ENCODE results near the gene SLF2.

The SLF2 gene

DNA sequence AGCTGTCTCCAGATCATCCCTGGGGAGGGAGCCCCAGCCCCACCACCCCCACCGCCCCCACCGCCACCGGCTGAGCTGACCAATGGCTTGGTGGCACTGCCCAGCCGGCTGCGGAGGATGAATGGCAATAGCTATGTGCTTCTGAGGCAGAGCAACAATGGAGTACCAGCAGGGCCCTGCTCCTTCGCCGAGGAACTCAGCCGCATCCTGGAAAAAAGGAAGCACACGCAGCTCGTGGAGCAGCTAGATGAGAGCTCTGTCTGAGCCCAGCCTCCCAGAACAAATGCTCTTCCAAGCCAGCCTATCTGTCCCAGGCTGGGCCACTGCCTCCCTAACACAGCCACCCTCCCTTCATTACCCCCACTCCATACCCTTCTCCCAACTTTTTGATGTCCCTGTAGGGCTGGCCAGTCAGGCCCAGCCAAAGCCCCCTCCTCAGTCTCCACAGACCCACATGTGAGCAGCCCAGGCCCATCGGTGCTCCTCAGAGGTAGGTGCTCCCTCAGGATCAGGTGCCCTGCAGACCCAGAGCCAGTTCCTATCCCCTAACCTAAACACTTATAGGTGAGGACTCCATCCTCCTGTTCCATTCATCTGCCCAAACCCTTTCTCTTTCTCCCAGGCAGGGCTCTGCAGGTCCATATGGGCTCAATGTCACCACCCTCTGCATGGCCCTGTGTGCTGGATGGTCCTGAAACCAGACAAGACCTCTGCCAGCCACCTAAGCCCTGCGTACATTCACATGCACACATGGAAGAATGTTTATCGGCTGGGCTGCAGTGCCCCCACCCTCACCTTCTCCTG lies 71.3 kb downstream of the SLF2 start:
- no peak for DNase-seq

DNA sequence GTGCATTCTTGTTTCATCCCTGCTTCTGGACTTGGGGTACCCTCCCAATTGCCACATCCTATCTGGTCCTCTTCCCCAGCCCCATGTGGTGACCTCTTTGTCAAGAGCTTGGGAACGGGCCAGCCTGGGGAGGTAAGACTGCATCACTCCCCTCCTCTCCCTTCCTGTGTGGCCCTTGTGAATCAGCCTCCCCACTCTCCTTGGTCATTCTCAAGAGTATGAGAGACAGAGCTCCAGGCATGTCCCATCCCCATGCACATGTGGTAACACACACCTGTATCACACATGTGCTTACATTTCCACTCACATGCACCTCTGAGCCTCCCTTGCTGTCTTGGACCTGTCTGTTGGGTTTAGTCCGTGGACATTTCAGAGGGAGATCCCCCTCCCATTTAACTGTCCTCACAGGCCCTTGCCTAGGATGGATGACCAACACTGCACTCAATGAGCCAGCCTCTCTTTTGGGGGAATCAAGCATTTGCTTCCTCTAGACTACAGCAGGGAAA lies 72.0 kb downstream of the SLF2 start:
- no peak for DNase-seq

DNA sequence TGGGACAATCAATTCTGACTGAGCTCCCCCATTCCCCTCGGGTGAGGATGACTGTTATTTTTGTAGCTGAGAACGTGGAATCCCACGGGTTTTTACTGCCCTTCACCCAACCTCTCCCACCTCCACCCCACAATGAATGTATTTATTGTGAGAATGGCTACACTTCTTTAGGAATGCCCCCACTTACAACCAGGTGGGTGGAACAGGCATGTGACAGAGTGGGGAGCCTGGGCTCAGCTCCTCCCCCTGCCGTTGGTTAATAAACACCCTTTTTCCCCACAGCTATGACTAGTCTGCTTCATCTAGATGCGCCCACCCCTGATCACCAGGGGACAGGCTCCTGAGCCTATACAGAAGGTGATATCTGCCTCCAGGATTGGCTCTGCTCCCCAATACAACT lies 72.6 kb downstream of the SLF2 start:
- DNase-seq = no peak

DNA sequence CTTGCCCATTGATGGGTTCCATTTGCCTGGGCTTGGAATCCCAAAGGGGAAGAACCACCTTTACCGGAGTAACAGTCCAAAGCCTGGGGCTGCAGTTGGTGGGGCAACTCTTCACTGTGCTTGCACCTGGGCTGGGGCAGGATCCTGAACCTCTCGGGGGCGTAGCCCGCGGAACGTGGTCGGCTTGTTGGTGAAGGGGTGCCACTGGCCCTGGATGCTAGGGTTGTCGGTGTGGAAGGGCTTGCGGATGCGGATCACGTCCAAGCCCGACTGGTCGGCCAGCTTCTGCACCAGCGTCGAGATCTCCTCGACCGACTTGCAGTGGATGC lies 73.8 kb downstream of the SLF2 start:
- DNase-seq = no peak

DNA sequence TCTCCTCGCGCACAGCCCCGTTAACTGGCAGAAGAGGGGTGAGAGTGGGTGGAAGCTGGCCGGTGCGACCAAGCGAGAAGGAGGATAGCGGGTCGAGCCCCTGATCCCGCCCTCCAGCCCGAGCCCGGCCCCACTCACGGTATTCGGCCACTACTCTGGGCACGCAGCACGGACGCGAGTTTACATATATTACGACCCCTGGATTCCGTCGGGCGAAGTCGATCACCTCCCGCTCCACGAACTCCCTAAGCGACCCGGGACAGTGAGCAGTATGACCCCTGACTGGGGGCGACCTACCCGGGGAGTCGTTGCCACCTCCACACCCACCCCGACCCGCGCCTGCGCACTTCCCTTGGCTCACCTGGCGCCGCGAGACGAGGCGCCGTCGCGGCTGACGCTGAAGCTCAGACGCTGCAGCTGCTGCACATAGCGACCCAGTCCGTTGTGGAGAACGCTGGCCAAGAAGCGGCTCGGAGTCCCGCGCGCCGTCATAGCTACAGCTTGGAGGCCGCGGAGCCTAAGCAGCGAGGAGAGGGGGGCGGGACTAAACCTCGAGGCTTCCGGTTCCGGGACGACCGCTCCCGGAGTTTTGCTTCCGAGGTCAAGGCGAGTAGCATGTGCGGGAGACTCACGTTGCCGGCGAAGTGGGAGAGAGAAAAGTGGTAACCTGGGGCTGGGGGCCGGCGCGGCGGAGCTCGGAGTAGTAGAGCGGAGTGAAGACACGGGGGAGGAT lies 74.4 kb downstream of the SLF2 start, which contains the start of the genes MRPL43 and TWNK:
Gene MRPL43 (minus strand): TSS at position 546 of the 733 bp plus-strand sequence. CDS start 54 bp downstream, at position 492.
Gene TWNK (plus strand): TSS at position 592 of the 733 bp plus-strand sequence. CDS start 668 bp downstream, outside the sequence.
- peak; percentile 62 for DNase-seq

DNA sequence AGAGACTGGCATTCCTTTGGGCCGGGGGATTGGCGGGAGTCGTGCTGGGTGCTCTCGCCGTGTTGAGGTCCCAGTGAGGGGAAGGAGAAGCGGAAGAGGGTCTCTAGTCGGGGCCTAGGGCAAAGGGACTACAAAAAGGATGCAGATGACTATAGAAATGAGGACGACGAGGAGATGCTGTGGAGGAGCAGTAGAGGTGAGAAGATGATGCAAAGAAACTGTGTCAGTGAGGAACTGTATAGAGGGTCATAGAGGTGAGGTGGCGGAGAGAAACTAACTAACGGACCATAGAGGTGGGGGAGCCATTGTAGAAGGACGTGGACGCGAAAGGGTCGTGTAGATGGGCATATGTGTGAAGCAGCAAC lies 74.9 kb downstream of the SLF2 start:
- DNase-seq = no peak

DNA sequence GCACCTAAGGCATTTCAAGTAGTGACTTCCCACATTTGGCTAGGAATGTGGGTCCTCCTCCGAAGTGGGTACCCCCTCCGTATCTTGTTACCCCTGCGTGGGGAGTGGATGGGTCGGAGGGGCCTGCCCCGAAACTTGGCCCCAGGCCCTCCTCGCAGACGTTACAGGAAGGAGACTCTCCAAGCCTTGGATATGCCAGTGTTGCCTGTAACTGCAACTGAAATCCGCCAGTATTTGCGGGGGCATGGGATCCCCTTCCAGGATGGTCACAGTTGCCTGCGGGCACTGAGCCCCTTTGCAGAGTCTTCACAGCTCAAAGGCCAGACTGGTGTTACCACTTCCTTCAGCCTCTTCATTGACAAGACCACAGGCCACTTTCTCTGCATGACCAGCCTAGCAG lies 75.4 kb downstream of the SLF2 start:
- DNase-seq = no peak

DNA sequence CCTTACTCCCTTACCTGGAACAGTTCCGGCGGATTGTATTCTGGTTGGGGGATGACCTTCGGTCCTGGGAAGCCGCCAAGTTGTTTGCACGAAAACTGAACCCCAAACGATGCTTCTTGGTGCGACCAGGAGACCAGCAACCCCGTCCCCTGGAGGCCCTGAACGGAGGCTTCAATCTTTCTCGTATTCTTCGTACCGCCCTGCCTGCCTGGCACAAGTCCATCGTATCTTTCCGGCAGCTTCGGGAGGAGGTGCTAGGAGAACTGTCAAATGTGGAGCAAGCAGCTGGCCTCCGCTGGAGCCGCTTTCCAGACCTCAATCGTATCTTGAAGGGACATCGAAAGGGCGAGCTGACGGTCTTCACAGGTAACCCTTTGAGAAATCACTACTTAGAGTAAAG lies 76.3 kb downstream of the SLF2 start:
- DNase-seq = no peak

DNA sequence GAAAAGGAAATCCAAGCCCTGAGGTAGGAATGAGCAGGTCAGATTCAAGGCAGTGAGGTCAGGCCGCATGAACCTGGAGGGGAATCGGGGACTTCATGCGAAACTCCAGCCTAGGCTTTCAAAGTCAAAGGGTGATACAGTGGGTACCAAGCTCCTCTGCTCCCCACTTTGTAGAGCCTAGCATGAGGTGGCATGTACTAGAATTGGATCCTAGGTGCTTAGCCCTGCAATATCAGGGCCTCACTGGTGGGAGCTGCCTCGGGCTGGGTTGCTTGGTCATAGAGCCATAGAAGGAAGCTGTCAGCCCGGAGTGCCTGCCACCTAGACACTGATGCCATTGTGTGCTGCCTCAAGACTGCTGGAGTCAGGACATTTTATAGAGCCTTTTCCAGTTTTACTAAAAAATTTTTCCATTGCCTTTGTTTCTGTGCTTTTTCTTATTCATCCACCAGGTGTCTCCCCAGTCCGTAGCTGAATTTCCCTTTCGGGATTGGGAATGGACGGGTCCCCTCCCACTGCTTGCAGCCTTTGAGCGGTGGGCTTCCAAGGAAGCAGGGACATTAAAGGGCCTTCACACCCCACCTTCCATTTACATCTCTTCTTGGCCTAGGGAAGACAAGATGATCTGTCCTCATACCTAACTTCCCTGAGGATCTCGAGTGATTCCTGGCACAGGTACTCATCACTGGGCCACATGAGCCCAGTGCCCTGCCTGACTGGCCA lies 81.4 kb downstream of the SLF2 start:
- peak; percentile 23 for DNase-seq

DNA sequence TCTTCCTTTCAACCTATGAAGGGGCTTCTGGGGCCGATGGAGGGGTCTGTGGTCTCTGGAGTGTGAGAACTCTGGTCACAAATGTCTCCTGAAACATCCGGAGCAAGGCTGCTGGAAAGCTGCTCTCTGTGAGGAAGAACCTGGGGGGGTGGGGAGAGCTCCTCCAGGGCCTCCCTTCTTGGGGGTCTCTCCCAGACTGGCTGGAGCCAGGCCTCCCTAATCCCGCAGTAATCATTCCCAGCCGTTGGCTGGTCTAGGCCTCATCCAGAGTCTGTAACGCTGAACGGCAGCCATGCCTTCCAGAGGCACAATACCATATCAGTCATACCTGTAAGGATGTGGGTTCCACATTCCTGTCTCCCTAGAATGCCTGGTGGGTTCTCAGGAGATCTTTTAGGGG lies 82.4 kb downstream of the SLF2 start:
- no peak for DNase-seq

DNA sequence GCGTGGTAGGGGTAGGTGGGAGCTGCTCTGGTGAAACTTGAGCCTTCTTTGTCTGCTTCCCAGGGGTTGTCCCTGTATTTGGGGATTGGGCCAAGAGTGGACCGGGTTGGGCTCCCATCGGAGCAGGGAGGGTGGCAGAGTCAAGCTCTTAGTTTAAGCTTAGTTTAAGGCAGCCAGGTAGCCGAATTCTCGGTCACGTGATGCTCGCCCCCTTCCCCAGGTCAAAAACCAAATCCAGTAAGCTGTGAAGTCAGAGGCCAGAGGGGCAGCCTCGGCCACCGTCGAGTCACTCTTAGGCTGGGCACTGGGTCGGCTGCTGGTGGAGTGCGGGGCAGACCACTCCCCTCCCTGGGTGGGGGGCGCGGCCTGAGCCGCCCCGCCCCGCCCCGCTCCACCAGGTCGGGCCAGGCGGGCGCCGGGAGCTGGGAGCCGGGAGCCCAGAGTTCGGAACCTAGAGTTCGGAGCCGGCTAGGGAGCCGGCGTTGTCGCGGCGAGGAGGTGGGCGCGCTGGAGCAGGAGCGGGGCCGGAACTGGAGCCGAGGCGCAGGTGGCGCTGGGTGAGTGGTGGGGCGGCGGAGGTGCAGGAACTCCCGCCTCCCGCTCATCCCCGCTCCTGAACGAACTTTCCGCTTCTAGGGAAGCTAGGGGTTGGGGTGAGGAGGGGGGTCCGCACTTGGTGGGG lies 84.1 kb downstream of the SLF2 start:
- DNase-seq = no peak

DNA sequence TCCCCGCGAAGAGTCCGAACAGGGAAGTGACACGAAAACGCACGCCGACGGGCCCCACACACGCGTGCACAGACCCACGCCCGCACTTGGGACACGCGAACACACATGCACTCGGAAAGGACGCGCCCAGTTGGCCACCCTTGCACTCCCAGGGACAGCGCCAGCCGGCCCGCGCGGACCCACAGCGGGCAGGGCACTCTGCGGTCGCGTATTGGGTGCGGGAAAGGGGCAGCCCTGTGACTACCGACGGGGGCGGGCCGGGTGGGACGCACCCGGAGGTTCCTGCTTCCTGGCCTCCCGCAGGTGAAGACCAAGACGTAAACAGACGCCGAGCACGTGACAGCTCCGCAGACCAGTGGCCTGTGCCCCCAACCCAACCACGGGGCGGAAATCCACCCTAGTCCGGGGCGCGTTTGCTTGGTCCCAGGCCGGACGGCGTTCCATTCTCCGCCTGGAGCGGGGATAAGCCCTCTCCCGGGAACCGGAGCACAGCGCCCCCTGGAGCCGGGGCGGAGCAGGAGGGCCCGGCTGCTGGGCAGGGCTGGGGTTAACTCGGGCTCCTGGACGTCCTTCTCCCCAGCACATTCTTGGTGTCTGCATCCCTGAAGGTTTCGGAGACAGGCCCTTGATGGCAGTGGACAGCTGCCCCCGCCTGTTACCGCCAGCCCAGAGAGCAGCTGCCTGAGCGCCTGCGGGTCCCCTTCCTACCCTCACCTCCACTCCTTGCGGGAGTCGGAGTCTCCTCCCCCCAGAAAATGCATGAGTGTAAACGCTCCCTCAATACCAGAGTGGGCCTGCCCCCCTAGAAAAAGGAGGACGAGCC lies 84.8 kb downstream of the SLF2 start:
- peak; percentile 55 for DNase-seq

DNA sequence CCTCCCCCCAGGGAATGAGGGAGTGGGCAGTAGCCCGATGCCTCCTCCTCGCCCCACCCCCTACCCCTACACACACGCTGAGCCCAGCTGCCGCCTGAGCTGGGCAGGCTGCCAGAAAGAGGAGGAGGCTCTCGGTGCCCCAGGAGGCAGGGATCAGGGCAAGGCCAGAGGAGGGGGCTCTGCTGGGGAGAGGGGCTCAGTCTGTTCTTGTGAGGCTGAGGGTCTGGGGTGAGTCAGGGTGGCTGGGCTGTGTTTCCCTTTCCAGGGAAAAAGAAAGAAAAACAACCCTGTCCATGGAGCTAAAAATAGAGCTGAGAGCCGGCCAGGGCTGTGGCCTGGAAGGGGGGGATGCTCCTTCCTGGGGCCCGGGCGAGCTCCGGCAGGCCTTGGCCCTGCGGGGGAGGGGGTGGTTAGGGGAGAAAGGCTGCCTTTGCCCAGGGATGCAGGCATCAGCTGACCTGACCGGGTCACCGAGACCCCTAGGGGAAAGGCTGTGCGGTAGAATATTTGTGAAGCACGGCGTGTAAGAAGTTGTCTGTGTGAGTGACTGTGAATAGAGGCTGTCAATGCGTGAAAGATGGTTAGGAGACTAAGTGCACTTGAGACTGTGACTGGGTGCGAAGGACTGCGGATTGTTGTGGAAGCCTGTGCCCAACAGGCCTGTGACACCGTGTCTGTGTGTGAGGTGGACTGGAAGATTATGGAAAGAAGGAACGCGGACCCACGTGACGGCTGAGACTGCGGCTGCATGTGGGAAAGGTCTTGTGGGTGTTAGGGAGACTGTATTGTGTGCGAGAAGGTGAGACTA lies 85.6 kb downstream of the SLF2 start:
- DNase-seq = peak; percentile 63

DNA sequence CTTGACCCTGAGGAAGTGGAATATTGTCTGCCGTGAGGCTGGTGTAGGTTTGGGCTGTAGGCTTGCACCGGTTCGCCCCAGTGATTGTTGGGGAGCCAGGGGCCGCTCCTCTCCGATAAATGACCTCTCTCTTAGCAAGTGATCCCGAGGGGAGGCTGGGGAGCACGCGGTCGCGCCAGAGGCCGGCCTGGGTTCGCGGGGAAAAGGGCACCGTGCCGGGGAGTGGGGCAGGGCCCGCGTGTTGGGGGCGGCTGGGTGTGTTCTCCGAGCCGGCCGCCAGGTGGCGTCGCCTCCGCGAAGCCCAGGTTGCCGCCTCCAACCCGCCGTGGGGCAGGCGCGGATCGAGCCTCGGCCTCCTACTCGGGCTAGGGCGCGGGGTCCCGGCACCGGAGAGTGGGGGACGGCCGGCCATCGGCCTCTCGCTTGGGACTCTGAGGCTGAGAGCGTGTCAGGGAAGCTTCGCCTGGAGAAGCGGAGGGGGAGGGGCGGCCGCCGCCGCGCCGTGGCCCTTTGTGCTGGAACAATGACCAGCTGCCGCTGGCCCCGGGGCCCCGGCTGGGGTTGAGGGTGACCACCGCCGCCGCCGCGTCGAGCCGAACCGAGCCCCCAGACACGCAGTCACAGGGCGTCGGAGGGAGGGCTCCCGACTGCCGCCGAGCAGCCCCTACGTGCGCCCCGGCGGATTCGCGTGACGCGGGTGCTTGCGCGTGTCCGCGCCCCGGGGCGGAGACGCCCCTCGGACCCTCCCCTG lies 86.4 kb downstream of the SLF2 start:
- peak; percentile 38 for DNase-seq

DNA sequence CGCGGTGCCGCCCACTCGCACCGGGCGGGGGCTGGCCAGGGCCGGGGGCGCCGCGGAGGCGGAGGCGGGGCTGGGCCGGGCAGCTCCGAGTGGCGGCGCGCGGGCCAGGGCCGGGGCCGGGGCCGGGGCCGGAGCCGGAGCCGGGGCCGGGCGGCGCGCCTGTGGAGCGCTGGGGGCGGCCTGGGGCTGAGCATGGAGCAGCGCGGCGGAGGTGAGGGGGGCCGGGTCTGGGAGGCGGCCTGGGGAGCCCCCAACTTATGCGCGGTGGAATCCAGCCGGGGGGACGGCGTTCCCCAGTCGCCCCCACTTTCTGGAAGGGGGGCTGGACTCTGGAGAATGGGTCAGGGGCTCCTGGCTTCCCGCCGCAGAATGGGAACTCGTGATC lies 87.0 kb downstream of the SLF2 start, which contains the start of gene LZTS2:
Gene LZTS2 (plus strand): TSS at position 67 of the 385 bp plus-strand sequence. CDS start 2,731 bp downstream, outside the sequence.
- no peak for DNase-seq

DNA sequence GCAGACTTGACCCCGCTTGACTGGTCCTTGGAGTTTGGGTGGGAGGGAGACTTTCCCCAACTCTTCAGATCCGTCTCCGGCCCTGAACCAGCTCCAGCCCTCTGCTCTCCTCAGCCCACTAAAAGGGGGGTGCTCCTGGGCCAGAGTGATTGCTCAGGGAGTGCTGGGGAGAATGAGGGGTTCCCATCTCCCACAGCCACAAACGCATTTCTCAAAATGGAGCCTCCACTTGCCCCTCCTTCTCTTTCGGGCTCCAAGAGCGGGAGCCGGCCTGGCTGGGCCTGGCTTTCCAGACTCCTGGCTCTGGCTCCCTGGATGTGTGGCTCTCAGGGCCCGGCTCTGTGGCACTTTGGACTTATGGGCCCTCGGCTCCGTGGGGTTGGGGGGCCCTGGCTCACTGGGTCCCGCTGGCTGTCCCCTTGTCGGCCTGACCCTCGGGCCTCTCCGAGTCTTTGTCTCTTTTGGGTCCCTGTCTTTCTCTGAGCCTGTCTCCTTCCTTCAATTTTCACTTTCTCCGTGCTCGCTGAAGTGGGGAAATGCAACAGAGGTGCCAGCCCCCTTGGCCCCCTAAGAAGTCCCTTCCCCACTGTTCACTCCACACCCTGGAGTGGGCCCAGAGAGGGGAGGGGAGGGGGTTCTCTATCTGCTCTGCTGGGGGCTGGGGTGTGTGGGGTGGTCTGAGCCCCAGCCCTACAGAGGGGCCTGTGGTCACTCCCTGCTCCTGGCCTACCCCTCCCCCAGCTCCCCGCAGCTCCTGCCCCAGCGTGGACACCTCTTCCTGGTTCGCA lies 87.6 kb downstream of the SLF2 start:
- no peak for DNase-seq

DNA sequence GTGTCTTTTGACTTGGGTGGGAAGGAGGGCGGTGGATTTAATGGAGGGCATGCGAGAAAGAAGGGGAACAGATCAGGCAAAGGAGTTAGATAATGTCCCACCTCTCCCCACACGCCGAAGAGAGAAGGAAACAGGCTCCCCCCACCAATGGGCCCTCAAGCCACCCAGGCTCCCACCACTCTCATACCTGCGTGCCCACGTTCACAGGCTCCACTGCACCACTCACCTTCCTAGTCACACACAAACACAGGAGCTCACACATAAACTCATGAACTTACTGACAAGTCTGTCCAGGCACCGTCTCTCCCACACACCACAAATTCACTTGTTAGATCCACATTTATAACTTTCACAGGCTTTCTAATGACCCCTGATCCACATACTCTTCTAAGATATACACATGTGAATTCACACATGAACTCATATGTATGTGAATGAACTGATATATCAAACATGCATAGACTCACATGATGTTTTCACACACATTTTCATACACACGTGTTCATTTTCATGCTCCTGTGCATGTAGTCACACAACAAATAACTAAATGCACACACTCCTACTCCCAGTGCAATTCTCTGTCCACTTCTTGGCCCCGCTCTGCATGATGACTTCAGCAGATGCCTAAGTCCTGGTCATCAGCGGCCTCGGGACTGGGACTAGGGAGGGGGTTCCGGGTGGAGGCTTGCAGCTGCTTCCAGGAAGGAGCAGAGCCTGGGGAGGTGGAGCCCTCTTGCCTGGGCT lies 88.3 kb downstream of the SLF2 start:
- DNase-seq = peak; percentile 90

DNA sequence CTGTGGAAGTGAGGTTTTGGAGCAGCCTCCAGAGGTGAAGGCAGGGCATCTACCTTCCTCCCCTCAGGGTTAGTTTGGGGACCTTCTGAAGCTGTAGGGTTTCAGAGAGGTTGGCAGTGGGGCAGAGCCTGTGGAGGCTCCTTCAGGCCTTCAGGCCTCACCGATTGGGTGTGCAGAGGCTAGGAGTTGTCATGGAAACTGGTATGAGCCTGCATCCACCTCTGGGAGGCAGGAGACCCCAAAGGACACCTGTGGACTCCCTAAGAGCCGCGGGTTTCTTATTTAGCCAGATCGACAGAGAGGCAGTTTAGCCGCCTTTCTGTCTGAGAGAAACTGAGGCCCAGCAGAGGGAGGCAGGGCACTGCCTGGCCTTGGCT lies 88.9 kb downstream of the SLF2 start:
- DNase-seq = no peak

DNA sequence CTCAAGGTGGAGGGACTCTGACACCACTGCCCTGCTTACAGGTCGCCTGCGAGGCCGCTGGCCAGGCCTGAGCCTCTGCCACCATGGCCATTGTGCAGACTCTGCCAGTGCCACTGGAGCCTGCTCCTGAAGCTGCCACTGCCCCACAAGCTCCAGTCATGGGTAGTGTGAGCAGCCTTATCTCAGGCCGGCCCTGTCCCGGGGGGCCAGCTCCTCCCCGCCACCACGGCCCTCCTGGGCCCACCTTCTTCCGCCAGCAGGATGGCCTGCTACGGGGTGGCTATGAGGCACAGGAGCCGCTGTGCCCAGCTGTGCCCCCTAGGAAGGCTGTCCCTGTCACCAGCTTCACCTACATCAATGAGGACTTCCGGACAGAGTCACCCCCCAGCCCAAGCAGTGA lies 89.7 kb downstream of the SLF2 start:
- DNase-seq = no peak

Measured in amniotic stem cell (primary cell).